Cardiac fibroblast (primary cell): ENCODE results near the gene THSD4.

Experiments
- DNase-seq, 2 donors: peaks; one replicate each; pipeline versions ENCODE4 v3.0.0 to v3.0.0-alpha.2; 2010; ENCODE audit warnings: low read depth in 2 of 2
- H3K4me3 ChIP-seq, 2 donors: replicated peaks in 1 of 2; 1 replicate in 1 of 2; 2 replicates in 1 of 2; pipeline ENCODE4 v1.5.1; 2011; ENCODE audit warnings: low read depth in 2 of 2, low read length in 2 of 2, mild to moderate bottlenecking in 2 of 2, moderate library complexity in 1 of 2
- CTCF ChIP-seq: IDR thresholded peaks from one replicate; pipeline ENCODE4 v1.5.1; 2011; ENCODE audit warnings: low read depth, mild to moderate bottlenecking, low read length, inconsistent platforms

Gene THSD4

GRCh38 chr15:71572452-71573053 lies 457.3 kb downstream of the THSD4 start:
- TF ChIP-seq CTCF, result peak; percentile 22
- no peak overlapping the region for H3K4me3 ChIP-seq
- DNase-seq, result peak; percentile 33 to 51

GRCh38 chr15:71573599-71573998 lies 458.3 kb downstream of the THSD4 start:
- no peak overlapping the region for H3K4me3 ChIP-seq

GRCh38 chr15:71575474-71576045 lies 460.3 kb downstream of the THSD4 start:
- H3K4me3 ChIP-seq, result no peak overlapping the region
- peak; percentile 33 to 55 for DNase-seq
- peak; percentile 66 for TF ChIP-seq CTCF

More at GRCh38 chr15:71573599-71573998, 458.3 kb downstream of the THSD4 start:
- no peak for DNase-seq
- TF ChIP-seq CTCF, result no peak

GRCh38 chr15:71577071-71577470 lies 461.8 kb downstream of the THSD4 start:
- no peak overlapping the region for H3K4me3 ChIP-seq
- peak in 1 of 2 donors; percentile 32 for DNase-seq
- TF ChIP-seq CTCF, result no peak

- TF ChIP-seq CTCF, result no peak
- DNase-seq, result peak in 1 of 2 donors; percentile 34
- H3K4me3 ChIP-seq, result no peak overlapping the region
Observed at GRCh38 chr15:71581398-71581930, 466.2 kb downstream of the THSD4 start.

GRCh38 chr15:71585159-71585558 lies 469.9 kb downstream of the THSD4 start:
- H3K4me3 ChIP-seq, result no peak overlapping the region
- no peak for TF ChIP-seq CTCF
- no peak for DNase-seq
